Measurements from ENCODE around the gene INPP5A.

Gene INPP5A

DNA sequence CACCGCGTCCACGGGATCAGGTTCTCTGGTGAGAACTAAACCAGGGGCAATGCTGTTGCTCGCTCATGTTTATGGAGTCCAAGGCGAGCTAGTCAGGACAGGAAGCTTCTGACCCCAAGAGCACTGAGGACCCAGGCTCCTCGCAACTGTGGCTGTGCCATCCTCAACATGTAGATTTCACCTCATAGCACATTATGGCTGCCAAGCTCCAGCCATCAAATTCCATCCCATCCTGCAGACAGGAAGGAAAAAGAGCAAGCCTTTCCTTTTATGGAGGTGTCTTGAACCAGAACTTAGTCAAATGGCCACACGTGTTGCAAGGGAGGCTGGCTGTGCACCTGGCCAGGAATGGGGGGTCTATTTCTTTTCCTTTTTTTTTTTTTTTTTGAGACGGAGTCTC is 264.5 kb downstream of the INPP5A start:
- DNase-seq (ENCODE audit: low spot score), result no peak

DNA sequence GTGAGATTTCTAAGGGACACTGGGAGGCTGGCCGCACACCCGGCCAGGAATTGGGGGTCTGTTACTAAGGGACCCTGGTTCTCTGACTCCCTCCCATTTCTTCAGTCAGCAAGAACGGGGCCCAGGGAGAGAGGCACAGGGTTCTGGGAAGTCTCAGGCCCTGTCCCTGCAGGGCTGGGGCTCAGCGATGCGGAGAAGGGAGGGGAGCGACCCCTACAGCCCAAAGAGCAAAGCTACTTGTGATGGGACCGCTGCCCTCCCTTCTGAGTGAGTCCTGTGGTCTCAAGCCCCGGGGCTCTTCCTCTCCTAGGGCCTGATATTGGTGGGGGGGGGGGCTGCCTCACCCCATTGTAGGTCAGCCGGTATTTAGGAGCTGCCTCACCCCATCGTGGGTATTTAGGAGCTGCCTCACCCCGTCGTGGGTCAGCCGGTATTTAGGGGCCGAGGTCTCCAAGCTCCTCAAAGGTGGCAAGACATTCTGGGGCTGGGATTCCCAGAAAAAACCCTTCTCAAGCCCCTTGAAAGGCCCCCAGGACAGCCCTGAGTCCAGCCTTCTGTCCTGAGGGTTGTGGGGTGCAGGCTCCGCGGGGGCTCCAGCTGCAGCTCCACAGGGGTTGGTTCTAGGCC is 265.2 kb downstream of the INPP5A start:
- no peak for DNase-seq (ENCODE audit: low spot score)

DNA sequence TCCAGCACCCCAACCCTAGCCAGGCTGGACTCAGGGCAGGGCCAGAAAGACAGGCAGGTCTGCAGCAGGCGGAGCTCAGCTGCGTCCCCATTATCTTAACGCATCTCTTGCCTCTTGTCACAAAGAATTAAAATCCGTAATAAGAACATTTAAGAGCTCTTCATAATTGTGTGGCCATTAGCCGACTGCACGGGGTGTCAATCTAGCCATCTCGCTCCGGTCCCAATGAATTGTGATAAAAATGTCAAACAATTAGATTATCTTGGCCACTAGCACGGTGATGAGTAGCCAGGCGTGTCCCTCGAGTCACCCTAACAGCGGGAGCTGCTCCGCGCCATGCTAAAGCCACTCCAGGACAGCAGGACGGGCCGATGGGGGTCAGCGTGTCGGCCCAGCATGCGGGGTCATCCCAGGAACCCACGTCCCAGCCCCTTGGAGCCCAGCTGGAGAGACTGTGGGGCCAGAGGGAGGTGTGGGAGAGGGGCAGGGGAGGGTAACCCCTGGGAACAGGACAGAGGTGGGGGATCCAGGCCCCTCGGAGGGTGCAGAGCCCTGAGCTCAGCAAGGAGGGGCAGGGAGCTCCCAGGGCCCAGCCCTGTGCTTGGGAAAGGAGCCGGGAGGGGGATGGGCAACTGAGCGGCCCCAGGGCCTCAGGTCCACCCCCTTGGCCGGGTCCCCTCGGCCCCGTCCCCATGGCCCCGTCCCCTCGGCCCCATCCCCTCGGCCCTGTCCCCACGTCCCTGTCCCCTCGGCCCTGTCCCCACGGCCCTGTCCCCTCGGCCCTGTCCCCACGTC is 266.0 kb downstream of the INPP5A start:
- no peak for DNase-seq (ENCODE audit: low spot score)

DNA sequence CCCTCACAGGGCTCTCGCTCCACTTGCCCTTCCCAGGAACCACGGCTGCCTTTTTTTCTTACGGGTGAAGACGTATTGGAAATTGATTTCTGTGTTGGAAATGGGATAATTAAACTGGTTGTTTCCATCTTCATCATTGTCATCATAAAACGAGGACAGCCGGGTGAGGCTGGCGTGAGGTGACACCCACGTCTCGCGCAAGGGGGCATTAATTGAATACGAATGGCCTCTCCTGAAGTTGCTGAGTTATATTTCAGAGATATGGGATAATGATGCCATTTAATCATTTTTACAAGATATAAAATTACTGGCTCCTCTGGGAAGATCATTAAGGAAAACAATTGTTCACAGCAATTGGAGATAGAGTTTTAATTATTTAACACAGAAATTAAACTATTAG is 266.7 kb downstream of the INPP5A start:
- no peak for DNase-seq (ENCODE audit: low spot score)

DNA sequence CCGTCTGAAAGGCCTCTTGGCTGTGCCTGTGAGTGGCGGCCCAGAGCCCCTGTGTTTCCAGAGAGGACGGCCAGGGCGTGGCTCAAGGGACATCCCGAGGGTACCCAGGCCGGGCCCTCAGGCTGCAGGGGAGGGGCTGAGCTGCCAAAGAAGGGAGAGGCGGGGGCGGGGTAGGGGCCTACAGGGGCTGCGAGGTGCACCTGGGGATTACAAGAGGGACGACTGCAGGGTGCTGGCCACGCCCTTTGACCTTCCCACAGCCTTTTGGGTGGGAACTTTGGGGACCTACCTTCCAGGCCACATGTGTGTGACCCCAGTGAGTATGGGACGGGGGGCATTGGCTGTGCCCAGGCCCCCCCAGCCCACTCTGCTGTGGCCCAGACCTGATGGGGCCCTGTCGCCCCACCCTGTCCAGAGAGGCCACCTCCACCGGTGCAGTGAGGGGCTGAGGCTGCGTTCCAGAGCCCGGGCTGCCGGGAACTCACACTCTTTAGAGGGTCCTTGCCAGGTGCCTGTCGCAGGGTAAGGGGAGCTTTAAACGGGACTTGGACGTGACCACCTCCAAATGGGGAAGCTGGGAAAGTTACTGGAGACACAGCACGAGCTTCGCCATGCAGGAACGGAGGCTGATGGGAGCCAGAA is 267.3 kb downstream of the INPP5A start:
- DNase-seq (ENCODE audit: low spot score), result no peak

DNA sequence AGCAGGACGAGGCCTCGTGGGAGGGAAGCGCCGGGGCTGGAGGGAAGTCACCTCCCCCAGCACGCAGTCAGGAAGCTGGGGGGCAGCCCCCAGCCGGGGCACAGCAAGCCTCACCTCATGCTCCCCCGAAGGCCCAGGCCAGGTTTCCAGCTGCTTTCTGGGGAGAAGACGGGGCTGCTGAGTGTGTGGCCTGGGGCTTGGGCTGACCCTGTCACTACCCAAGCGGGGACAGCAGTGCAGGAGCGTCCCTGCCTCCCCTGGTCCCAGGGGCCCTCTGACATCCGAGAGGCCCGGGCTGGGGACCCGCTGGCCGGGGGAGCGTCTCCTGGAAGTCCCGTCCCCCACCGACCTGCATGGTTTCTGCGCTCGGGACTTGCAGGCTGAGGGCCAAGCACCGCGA is 268.0 kb downstream of the INPP5A start:
- DNase-seq (ENCODE audit: low spot score), result no peak

DNA sequence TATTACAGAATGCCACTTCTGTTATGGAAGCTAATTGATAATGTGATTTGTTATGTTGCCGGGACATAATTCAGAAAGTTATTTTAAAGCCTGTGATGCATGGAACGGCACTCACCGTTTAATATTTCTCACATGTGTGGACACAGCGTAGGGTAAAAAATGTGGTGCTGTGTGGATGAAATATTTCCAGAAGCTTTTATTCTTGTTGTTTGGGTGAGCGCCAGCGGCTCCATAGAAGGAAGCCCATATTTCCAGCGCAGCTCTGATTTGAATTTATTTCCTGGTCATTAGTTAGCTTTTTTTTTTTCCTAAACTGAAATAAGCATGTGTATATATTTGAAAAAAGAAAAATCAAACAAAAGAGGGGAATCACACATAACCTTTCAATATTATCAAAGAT is 268.5 kb downstream of the INPP5A start:
- peak; percentile 40 for DNase-seq (ENCODE audit: low spot score)

DNA sequence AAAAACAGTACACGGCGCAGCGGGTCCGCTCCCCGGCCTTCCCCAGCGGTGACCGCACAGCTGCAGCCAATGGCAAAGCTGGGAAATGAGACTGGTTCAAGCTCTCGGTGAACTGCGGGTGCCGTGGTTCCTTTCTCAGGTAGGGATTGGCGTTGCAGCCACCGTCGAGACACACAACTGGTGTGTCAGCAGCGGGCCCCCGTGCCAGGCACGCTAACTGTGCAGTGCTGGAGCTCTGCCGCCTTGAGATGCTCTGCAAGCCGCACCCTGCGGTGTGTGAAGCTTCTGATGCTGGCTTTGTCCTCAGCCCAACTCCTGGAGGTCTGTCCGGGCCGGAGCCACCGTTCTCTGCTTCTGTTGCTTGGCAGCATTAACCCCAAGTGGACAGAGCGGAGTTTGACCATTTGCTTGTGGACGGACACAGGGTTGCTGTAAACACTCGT is 269.0 kb downstream of the INPP5A start:
- peak; percentile 53 for DNase-seq (ENCODE audit: low spot score)

DNA sequence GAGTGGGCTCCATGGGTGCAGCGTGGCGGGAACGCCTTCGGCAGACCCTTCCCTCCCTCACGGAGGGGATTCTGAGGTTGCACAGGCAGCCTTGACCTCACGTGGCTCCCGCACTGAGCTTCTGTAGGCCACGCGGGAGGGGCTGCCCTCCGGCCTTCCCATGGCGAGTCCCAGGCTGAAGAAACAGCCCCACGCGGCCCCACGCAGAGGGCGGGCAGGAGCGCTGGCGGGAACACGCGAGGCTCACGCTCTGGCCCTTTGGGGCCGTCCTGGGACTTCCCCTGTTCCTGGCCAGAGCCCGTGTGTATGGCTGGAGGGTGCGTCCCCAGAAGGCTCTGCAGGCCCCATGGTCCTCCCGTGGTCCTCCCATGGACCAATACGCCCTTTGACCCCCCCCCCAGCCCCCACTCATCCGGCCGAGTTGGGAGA is 270.0 kb downstream of the INPP5A start:
- DNase-seq (ENCODE audit: low spot score), result peak; percentile 34

DNA sequence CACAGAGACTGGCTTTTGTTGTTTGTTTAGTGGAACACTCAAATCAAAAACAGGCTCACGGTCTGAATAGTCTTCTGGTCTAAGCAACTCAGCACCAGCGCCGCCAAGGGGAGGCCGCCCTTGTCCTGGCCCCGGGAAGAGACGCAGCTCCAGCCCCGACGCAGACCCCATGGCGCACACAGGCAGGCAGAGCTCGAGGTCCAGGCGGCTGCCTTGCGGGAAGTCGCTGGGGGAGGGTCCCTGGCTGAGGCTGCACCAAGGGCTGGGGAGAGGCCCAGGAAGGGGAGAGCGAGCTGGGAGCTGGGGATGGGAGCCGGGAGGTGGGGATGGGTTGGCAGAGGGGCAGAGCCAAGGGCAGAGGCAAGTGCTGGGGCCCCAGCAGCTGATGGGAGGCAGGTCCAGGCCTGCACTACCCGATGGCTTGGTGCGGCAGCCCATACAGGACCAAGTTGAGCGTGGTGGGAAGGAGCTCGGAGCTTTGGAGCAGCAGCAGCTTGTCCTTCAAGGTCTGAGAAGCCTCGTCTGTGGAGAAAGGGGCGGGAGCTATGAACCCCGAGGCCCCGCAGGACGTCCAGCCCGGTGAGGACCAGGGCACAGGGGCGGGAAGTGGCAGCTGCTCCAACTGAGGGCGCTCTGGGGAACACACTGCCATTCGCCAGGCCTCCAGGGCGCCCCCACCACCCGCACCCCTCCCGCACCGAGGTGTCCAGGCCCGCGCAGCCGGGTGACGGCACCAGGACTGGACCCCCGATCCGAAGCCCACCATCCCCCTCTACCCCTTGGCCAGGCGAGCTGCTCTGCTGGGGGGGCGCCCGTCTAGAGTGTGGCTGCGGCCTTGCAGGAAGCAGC is 271.0 kb downstream of the INPP5A start:
- DNase-seq (ENCODE audit: low spot score), result peak; percentile 63

DNA sequence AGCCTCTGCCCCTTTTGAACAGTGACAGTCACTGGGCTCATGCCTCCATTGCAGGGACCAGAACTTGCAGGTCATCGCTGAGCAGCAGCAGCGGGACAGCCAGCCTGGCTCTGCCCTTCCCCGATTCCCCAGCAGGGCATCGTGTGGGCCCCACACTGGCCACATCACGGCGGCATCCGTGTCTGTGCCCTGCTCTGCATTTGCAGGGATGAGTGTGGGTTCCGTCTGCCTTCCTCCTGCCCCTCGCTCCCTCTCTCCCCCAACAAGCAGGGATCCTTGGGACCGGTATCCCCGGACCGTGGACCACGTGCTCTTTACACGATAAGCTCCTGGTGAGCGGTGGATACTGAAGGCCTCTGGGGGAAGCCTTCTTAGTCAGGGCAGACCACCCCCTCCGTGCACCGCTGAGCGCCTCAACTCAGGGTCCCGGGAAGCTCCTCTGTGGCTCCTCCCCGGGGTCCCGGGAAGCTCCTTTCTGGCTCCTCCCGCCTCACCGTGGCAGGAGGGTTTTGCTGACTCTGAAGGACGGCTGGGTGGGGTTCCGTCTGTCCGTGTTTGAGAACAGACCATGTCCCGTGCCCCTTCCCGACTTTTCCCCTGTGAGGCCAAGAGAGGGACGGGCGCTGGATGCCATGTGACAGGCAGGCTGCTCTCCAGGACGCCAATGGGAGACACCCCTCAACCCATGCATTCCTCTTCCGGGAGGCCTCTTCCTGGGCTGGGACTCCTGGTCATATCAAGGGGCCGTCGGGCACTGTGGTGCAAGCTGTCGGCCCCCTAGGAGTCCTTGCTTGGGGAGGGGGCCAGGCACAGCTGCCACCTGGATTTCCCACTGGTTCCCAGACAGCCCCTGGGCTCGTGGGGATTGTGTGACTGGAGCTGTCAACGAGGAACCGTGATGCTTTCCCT is 271.9 kb downstream of the INPP5A start:
- peak; percentile 63 for DNase-seq (ENCODE audit: low spot score)

DNA sequence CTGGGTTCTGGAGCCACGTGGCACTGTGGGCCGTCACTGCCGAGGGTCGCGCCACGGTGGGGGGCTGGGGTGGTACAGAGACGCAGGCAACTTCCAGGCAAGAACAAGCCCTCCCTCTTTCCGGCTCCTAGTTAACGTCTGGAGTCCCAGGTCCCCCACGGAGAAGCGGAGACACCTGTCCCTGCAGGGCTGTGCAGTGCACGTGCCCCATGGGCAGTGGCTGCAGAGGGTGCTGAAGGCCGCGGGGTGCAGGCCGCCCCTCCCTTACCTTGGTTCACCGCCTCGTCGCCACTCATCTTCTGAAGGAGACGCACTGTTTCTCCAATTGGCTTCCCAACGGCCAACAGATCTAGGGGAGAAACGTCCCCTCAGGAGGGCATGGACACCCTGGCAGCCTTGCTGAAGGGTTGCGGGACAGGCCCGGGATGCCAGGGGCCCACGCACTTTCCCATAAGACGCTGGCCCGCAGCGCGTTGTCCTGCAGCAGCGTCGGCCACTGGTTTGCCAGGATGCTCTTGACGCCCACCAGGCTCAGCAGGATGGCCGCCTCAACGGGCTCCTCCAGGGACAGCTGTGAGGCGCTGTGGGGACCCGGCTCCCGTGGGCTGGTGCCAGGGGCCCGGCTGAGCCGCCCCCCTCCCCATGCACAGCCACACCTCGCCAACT is 272.7 kb downstream of the INPP5A start:
- peak; percentile 60 for DNase-seq (ENCODE audit: low spot score)

DNA sequence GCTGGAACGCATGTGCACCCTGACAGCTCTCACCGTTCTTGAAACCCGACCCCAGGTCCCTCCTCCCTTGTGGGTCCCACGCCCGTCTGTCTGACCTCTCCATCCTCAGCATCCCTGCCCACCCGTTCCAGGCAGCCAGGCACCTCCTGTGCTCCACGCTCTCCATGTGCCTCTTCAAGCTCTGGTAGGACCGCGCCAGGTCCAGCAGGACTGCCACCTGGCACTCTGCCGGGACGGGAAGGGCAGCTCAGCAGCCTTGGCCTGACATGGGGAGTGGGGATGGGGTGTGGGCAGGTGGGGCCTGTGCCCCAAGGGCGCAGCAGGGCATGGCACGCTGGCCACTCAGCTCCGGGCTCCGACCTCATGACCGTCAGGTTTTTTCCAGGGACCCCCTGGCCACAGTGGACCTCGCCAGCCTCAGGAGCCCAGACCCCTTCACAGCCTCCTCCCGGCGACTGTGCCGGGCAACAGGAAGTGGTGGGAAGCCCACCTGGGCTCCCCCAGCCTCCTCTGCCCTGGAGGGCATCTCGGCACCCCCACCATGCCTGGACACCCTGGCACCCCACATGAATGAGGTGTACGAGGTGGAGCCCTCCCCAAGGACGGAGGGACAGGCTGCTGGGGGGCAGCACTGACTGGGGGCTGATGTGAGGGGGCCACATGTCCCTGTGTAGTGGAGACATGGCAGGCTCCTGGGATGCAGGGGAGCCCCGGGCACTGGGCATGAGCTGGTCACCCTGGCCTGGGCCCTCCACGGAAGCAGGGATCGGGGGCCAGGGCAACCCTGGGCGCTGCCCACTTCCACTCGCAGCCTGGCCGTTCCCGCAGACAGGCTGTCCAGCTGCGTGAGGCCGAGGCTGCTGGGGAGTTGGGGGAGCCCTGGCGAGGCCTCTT is 273.5 kb downstream of the INPP5A start:
- peak; percentile 48 for DNase-seq (ENCODE audit: low spot score)

DNA sequence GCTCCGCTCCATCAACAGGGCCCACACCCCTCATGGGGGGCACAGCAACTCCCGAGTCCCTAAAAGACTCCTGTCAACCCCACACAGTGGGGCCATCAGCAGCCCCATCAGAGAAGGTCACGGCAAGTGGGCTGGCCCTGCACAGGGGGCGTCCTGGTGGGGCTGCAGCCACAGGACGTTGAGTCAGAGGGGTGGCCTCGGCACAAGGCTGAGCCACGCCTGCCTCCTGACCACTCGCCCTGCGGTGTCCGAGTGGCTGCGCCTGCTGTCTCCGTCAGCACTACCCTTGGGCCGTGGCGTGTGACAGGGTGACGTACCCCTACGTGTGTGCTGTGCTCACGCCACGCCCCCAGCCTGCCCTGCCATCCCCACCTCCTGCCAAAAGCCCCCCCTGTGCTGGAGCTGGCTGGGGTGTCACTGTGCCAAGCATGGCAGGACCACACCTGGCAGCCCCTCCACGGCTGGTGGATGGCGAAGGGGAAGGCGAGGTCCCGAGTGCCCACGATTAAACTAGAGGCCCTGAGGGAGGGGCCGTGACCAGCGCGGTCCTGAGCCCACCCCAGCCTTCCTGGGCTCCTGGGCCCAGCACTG is 274.4 kb downstream of the INPP5A start:
- DNase-seq (ENCODE audit: low spot score), result peak; percentile 63

DNA sequence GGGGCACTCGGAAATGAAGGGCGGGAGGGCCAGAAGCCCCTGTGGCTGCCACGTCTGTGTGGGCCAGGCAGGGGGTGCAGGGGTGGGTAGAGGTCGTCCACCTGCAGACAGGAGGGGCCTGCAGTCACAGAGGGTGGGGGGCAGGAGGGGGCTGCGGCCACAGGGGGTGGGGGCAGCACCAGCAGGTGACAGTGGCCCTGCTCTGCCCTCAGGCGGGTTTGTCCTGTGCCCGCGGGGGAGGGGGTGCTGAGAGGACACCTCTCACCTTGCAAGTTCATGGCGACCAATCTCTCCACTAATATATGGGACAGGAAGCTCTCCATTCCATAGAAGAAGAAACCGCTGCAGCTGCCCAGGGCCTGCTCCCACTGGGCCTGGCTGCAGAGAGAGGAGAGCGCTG is 274.9 kb downstream of the INPP5A start:
- DNase-seq (ENCODE audit: low spot score), result peak; percentile 54

DNA sequence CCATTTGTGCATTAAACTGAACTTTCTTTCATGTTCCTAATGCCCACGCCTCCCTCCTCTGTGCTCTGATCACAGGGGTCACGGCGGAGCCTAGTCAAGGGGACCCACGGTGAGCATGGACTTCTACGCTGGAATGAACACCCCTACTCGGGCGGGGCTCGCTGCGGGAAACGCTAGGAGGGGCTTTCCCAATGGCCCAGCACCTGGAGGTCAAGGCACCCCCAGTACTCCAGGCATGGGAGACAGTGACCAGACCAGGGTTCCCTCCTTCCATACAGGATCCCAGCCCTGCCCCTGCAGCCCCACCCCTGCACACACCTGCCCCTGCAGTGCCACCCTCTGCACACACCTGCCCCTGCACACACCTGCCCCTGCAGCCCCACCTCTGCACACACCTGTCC is 275.4 kb downstream of the INPP5A start:
- DNase-seq (ENCODE audit: low spot score), result no peak

DNA sequence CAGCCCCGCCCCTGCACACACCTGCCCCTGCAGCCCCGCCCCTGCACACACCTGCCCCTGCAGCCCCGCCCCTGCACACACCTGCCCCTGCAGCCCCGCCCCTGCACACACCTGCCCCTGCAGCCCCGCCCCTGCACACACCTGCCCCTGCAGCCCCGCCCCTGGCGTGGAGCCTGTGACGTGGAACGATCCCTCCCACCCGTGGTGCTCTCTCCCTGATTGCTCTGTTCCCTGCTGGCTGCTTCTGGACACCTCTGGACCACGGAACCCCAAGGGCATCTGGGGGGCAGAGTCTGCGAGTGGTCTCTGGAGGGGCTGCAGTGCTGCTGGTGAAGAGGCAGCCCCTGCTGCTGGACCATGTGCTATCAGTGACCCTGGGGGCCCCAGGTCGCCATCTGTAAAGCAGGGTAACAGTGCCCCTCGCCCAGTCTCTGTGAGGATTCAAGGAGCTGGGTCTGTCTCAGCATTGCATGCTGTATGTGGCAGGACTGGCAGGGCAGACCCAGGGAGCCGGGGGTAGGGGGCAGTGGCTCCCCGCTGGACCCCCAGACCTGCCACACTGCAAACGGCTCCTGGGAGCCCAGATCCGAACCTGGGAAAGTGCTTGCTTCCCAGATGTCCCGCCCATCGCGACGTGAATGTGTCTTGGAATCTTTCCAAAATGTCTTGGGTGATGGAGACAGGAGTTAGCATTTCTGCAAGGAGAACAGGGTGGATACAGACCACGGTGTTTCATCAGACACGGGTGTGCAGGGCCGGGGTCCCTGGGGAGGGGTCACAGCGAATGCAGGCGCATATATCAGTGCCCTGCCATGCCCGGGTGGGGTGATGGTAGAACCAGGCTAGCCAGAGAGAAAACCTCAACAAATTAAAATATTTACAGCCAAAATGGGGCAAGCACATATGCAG is 276.2 kb downstream of the INPP5A start:
- no peak for DNase-seq (ENCODE audit: low spot score)

DNA sequence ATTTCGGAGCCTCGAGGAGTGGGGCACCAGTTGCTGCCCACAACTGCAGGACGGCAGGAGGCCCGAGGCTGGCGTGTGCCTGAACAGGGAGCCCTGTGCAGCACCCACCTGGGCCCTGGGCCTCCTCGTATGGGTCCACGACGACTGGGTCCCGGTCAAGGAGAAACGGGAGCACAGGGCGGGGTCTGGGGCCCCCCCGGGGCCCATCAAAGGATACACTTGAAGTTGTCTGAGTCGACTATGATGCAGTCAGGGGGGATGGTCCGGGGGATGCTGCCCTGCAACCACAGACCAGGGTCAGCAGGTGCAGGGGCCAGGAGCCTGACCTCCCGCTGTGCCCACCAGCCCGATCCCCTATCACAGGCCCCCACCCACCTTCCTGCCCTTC is 276.9 kb downstream of the INPP5A start:
- no peak for DNase-seq (ENCODE audit: low spot score)

Data from left forelimb (tissue), 1 donor.